IMR-90 (cell line): ENCODE data around the gene CDC42BPG. TPM values are rescaled to one million over a fixed set of nuclear protein-coding genes. Genes with fewer than 3 reads are reported as not detected.

ENCODE experiments used
- ATAC-seq: fragments of 200-7000 bp; cut with Tn5 transposase; 2 replicates; pipeline ENCODE4 v1.9.1; 2020; ENCODE audit warnings: low read depth, mild to moderate bottlenecking, moderate library complexity
- BruUV-seq: library from RNA; stranded (reverse); fragments of 400-500 nt; replicated peaks from 2 replicates; lab custom pipeline; 2021; lab: Mats Ljungman, UMichigan
- CTCF ChIA-PET: fragments of 300-600 bp; formaldehyde crosslinking; extraction: SDS; loops from one replicate; lab custom pipeline; 2021; ENCODE audit warnings: antibody characterized with exemption; lab: Yijun Ruan, JAX
- POLR2A ChIA-PET: fragments of 300-600 bp; sonication (Branson Sonifier 250); formaldehyde crosslinking; loops from one replicate; lab custom pipeline; 2022; ENCODE audit warnings: antibody characterized with exemption; ENCODE audit not compliant: unreplicated experiment; lab: Charles Lee
- DNase-seq: peaks from one replicate; pipeline ENCODE4 v3.0.0; 2013
- H2AFZ ChIP-seq: replicated peaks from 2 replicates; pipeline ENCODE3; 2013; ENCODE audit warnings: low read length, mild to moderate bottlenecking; ENCODE audit not compliant: poor library complexity
- H2AK5ac ChIP-seq: 2 replicates; pipeline ENCODE4 v1.6.1; 2013; ENCODE audit warnings: low read depth, low read length, inconsistent platforms
- H2AK9ac ChIP-seq: replicated peaks from 2 replicates; pipeline ENCODE3; 2013; ENCODE audit warnings: mild to moderate bottlenecking, low read depth, low read length, moderate library complexity; ENCODE audit not compliant: poor library complexity
- H2BK120ac ChIP-seq: 2 replicates; pipeline ENCODE4 v1.6.1; 2013; ENCODE audit warnings: low read depth, low read length, inconsistent platforms
- H2BK15ac ChIP-seq: 3 replicates; pipeline ENCODE4 v1.6.1; 2013; ENCODE audit warnings: low read depth, low read length, inconsistent platforms
- H2BK20ac ChIP-seq: 2 replicates; pipeline ENCODE4 v1.6.1; 2013; ENCODE audit warnings: low read depth, mild to moderate bottlenecking, inconsistent platforms, low read length, moderate library complexity
- H2BK5ac ChIP-seq: 2 replicates; pipeline ENCODE4 v1.6.1; 2013; ENCODE audit warnings: mild to moderate bottlenecking, low read depth, low read length, inconsistent platforms; ENCODE audit not compliant: poor library complexity, severe bottlenecking
- H3K14ac ChIP-seq: replicated peaks from 2 replicates; pipeline ENCODE4 v1.6.1; 2013; ENCODE audit warnings: low read depth, low read length, inconsistent platforms
- H3K18ac ChIP-seq: 2 replicates; pipeline ENCODE4 v1.6.1; 2013; ENCODE audit warnings: low read depth, low read length, control low read depth
- H3K23ac ChIP-seq: 2 replicates; pipeline ENCODE4 v1.6.1; 2013; ENCODE audit warnings: low read depth, low read length, inconsistent platforms
- H3K27ac ChIP-seq: 2 replicates; pipeline ENCODE4 v1.5.1; 2013; ENCODE audit warnings: mild to moderate bottlenecking, control low read depth, low read length; ENCODE audit not compliant: insufficient read depth
- H3K27me3 ChIP-seq: 2 replicates; pipeline ENCODE4 v1.6.1; 2013; ENCODE audit warnings: low read length; ENCODE audit not compliant: control insufficient read depth, insufficient read depth
- H3K36me3 ChIP-seq: 2 replicates; pipeline ENCODE4 v1.6.1; 2013; ENCODE audit warnings: low read length, mixed read lengths; ENCODE audit not compliant: control insufficient read depth, insufficient read depth
- H3K4ac ChIP-seq: 2 replicates; pipeline ENCODE4 v1.6.1; 2013; ENCODE audit warnings: low read depth, low read length, inconsistent platforms
- H3K4me1 ChIP-seq: 2 replicates; pipeline ENCODE4 v1.6.1; 2013; ENCODE audit warnings: low read length, mixed read lengths; ENCODE audit not compliant: control insufficient read depth, insufficient read depth
- H3K4me2 ChIP-seq: 2 replicates; pipeline ENCODE4 v1.6.1; 2013; ENCODE audit warnings: low read depth, mild to moderate bottlenecking, control low read depth, low read length, moderate library complexity
- H3K4me3 ChIP-seq: 2 replicates; pipeline ENCODE4 v1.5.1; 2013; ENCODE audit warnings: low read depth, mild to moderate bottlenecking, control low read depth, low read length, moderate library complexity; ENCODE audit not compliant: insufficient read depth
- H3K56ac ChIP-seq: 2 replicates; pipeline ENCODE4 v1.6.1; 2013; ENCODE audit warnings: low read length, inconsistent platforms; ENCODE audit not compliant: insufficient read depth; ENCODE audit errors: extremely low read depth
- H3K79me1 ChIP-seq, 2 experiments: 2 replicates each; pipeline ENCODE4 v1.6.1; 2013; ENCODE audit warnings: low read length in 2 of 2, inconsistent platforms in 1 of 2, low read depth in 1 of 2
- H3K9ac ChIP-seq: 2 replicates; pipeline ENCODE4 v1.6.1; 2013; ENCODE audit warnings: low read depth, low read length, control low read depth
- H3K9me1 ChIP-seq: 2 replicates; pipeline ENCODE4 v1.6.1; 2013; ENCODE audit warnings: low read length, inconsistent platforms; ENCODE audit not compliant: insufficient read depth
- H3K9me3 ChIP-seq: 2 replicates; pipeline ENCODE4 v1.6.1; 2013; ENCODE audit warnings: low read length; ENCODE audit not compliant: control insufficient read depth, insufficient read depth
- H4K20me1 ChIP-seq: 2 replicates; pipeline ENCODE4 v1.6.1; 2013; ENCODE audit warnings: low read length, inconsistent platforms; ENCODE audit not compliant: insufficient read depth
- H4K5ac ChIP-seq: 2 replicates; pipeline ENCODE4 v1.6.1; 2013; ENCODE audit warnings: mild to moderate bottlenecking, low read depth, low read length, control low read depth
- H4K8ac ChIP-seq, 2 experiments: 2 replicates each; pipeline ENCODE4 v1.6.1; 2013; ENCODE audit warnings: low read depth in 2 of 2, low read length in 2 of 2, control low read depth in 1 of 2, inconsistent platforms in 1 of 2
- H4K91ac ChIP-seq: 2 replicates; pipeline ENCODE4 v1.6.1; 2013; ENCODE audit warnings: low read depth, low read length, inconsistent platforms; ENCODE audit not compliant: insufficient read depth
- BHLHE40 ChIP-seq: fragments of 150-350 bp; IDR thresholded peaks from 2 replicates; pipeline ENCODE4 v1.6.1; 2016; ENCODE audit warnings: mild to moderate bottlenecking, low read depth, low read length
- CHD1 ChIP-seq: IDR thresholded peaks from 2 replicates; pipeline ENCODE4 v1.6.1; 2012; ENCODE audit warnings: low read depth, low read length, improper control_type of control experiment
- CTCF ChIP-seq: conservative IDR thresholded peaks from 2 replicates; pipeline ENCODE4 v1.5.1; 2012; ENCODE audit warnings: mild to moderate bottlenecking, low read depth, low read length, improper control_type of control experiment
- ELK1 ChIP-seq: fragments of 150-350 bp; IDR thresholded peaks from 2 replicates; pipeline ENCODE4 v1.6.1; 2016; ENCODE audit warnings: low read depth, mild to moderate bottlenecking, low read length, moderate library complexity, borderline replicate concordance
- FOS ChIP-seq: fragments of 150-350 bp; IDR thresholded peaks from 2 replicates; pipeline ENCODE4 v1.6.1; 2016; ENCODE audit warnings: low read depth, low read length
- MAFK ChIP-seq: IDR thresholded peaks from 2 replicates; pipeline ENCODE4 v1.6.1; 2012; ENCODE audit warnings: low read depth, low read length, improper control_type of control experiment
- MAZ ChIP-seq: IDR thresholded peaks from 2 replicates; pipeline ENCODE4 v1.6.1; 2012; ENCODE audit warnings: low read depth, mild to moderate bottlenecking, low read length, improper control_type of control experiment, moderate library complexity, borderline replicate concordance
- MXI1 ChIP-seq: IDR thresholded peaks from 2 replicates; pipeline ENCODE4 v1.6.1; 2012; ENCODE audit warnings: low read depth, mild to moderate bottlenecking, low read length, moderate library complexity, borderline replicate concordance
- NFE2L2 ChIP-seq: fragments of 150-350 bp; IDR thresholded peaks from 2 replicates; pipeline ENCODE4 v1.6.1; 2016; ENCODE audit warnings: low read depth, mild to moderate bottlenecking, low read length
- POLR2A ChIP-seq: IDR thresholded peaks from 2 replicates; pipeline ENCODE4 v1.6.1; 2012; ENCODE audit warnings: mild to moderate bottlenecking, low read depth, low read length
- RAD21 ChIP-seq: IDR thresholded peaks from 2 replicates; pipeline ENCODE4 v1.6.1; 2012; ENCODE audit warnings: low read length, improper control_type of control experiment
- RCOR1 ChIP-seq: IDR thresholded peaks from 2 replicates; pipeline ENCODE4 v1.6.1; 2012; ENCODE audit warnings: mild to moderate bottlenecking, low read length, improper control_type of control experiment; ENCODE audit not compliant: insufficient replicate concordance
- RFX5 ChIP-seq: IDR thresholded peaks from 2 replicates; pipeline ENCODE4 v1.8.0; 2012; ENCODE audit warnings: low read depth, mild to moderate bottlenecking, low read length, moderate library complexity
- SMC3 ChIP-seq: fragments of 150-350 bp; IDR thresholded peaks from 2 replicates; pipeline ENCODE4 v1.6.1; 2016; ENCODE audit warnings: low read depth, mild to moderate bottlenecking, antibody characterized with exemption, low read length, moderate library complexity
- whole genome bisulfite sequencing, 2 experiments: methylation state at CpG; one replicate each; pipeline versions ENCODE4 v1.1.5 to v1.1.7; 2013; ENCODE audit warnings: missing lambda C conversion rate in 2 of 2; ENCODE audit not compliant: insufficient read length in 1 of 2; ENCODE audit errors: extremely low coverage in 2 of 2; 5-methylcytosine and 5-hydroxymethylcytosine counted together
- dilution Hi-C: fragments of 300-500 bp; cut with HindIII; formaldehyde crosslinking; loops from one replicate; pipeline ENCODE4 v1.14.3; 2018; ENCODE audit warnings: low sequenced_read_pairs; ENCODE audit not compliant: unreplicated experiment
- in situ Hi-C: fragments of 300-500 bp; cut with MboI; formaldehyde crosslinking; loops from 3 replicates; pipeline ENCODE4 v1.14.3; 2019; ENCODE audit warnings: low sequenced_read_pairs, inconsistent platforms, mixed read lengths
- intact Hi-C: fragments of 100-400 bp; cut with micrococcal nuclease; formaldehyde crosslinking; loops from 2 replicates; pipeline ENCODE4 v1.10.0; 2022
- polyA plus RNA-seq, 3 experiments: library from polyadenylated mRNA; depleted of rRNA; stranded (reverse); fragments of >200 nt; gene quantifications; 2 replicates each; pipeline ENCODE4 v1.2.3, GENCODE V29; 2012; ENCODE audit warnings: low replicate concordance in 1 of 3
- total RNA-seq: library from RNA; depleted of rRNA; stranded (reverse); fragments of >200 nt; gene quantifications from 2 replicates; pipeline ENCODE4 v1.2.3, GENCODE V29; 2012
- TF ChIP-seq, protein P1 (sequence below): fragments of 150-350 bp; IDR thresholded peaks from 2 replicates; pipeline ENCODE4 v1.6.1; 2017; ENCODE audit warnings: mild to moderate bottlenecking, antibody characterized with exemption, low read length, low read depth

The CDC42BPG gene
- total and polyA plus RNA-seq, 2 of the 4 experiments (the other 2 are of a cell fraction): under 0.01 to 0.12 TPM

DNA sequence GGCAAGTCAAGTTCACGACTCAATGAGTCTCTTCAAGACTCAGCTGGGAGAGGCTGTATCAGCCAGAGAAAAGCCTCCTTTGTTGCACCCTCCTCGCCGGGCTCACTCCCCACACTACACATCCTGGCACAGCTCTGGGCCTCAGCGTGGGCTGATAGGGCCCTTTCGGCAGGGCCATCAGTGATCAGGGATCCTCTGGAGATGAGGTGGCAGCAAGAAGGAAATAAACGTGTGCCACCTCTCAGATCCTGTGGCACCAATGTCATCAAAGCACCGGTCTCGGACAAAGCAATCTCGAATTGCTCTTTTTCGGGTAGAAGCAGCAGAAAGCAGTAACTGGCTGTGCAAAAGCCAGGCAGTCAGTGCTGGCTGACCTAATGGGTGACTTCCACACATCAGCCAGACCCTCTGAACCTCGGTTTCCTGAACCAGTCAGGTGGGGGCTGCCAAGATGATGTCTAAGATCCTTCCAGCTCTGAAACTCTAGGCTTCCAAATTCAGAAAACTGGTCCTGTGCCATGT is 31.8 kb upstream of the CDC42BPG start:
- no TSS peak for BruUV-seq
- Histone ChIP-seq H3K27me3 (no peaks in the 10 kb centered on the region), H4K20me1 (peaks cover 56% of the 10 kb centered on the region), H3K14ac (peak overlapping the region; percentile 76), H3K56ac (peak overlapping the region; percentile 88; the same call in 1 of the 2 replicates), H3K4me1 (peaks cover 21% of the 10 kb centered on the region), H2BK120ac (peak overlapping the region; percentile 80), H2AK5ac (peak overlapping the region; percentile 83), H3K4me3 (peak overlapping the region; percentile 95), H2BK5ac (peak overlapping the region; percentile 90), H3K9me3 (no peaks in the 10 kb centered on the region), H4K91ac (peak overlapping the region; percentile 84), H2BK20ac (no peak overlapping the region), H3K4ac (peak overlapping the region; percentile 96), H2AK9ac (peak overlapping the region; percentile 99), H3K9ac (peak overlapping the region; percentile 94), H3K9me1 (peaks cover 25% of the 10 kb centered on the region), H2BK15ac (peak overlapping the region; percentile 9; the same call in 1 of the 3 replicates), H3K27ac (peak overlapping the region; percentile 84), H4K5ac (0 out of 2 replicates have a peak overlapping the region, but pooled peaks have one; percentile 8), H3K36me3 (peaks cover 31% of the 10 kb centered on the region), H3K4me2 (peak overlapping the region; percentile 90), H3K23ac (peak overlapping the region; percentile 61), H3K79me1 (peaks cover 13 to 57% of the 10 kb centered on the region in 2 experiments; a peak in 3 of 4 replicates), H3K18ac (peak overlapping the region; percentile 40; the same call in 1 of the 2 replicates), H2AFZ (peak overlapping the region; percentile 46), H4K8ac (peak overlapping the region; percentile 20 to 74; a peak in 2 of 4 replicates)
- 70% methylated on average over 6 of the region's 11 CpGs; no CpG with 5 or more reads in 1 of the 2 experiments for WGBS, 2 experiments
- ChIA-PET CTCF (interaction anchor here (1.2 to 2.7 kb wide), 2 partner anchors 11 to 12 kb away, joined by 3 to 11 read pairs; no protein-coding TSS in a partner anchor), POLR2A (interaction anchor here (1.3 kb wide), 1 partner anchor 25 kb away, joined by 4 read pairs; no protein-coding TSS in a partner anchor)
- DNase-seq (no peak), ATAC-seq (no peak)
- in situ Hi-C loops (no loop called here), dilution Hi-C loops (no loop called here), intact Hi-C loops (no loop called here)
- TF ChIP-seq POLR2A: no peak; the same call in 1 of the 2 replicates
- no peak for TF ChIP-seq CHD1
- TF ChIP-seq MAZ: no peak
- TF ChIP-seq MAFK: no peak
- TF ChIP-seq FOS: no peak
- TF ChIP-seq RCOR1: no peak
- TF ChIP-seq BHLHE40: no peak
- TF ChIP-seq CTCF: no peak
- TF ChIP-seq RAD21: no peak
- TF ChIP-seq SMC3: no peak
- TF ChIP-seq, protein P1, sequence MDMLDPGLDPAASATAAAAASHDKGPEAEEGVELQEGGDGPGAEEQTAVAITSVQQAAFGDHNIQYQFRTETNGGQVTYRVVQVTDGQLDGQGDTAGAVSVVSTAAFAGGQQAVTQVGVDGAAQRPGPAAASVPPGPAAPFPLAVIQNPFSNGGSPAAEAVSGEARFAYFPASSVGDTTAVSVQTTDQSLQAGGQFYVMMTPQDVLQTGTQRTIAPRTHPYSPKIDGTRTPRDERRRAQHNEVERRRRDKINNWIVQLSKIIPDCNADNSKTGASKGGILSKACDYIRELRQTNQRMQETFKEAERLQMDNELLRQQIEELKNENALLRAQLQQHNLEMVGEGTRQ: no peak
- no peak for TF ChIP-seq NFE2L2
- TF ChIP-seq ELK1: no peak
- no peak for TF ChIP-seq MXI1
- TF ChIP-seq RFX5: no peak
